ENCODE measurements around the gene KCNK15. TPM values are rescaled to one million over a fixed set of nuclear protein-coding genes. Genes with fewer than 3 reads are reported as not detected.

KCNK15 gene
- total RNA-seq, 2 donors from 2014 or later: 1.8 to 3.3 TPM

DNA sequence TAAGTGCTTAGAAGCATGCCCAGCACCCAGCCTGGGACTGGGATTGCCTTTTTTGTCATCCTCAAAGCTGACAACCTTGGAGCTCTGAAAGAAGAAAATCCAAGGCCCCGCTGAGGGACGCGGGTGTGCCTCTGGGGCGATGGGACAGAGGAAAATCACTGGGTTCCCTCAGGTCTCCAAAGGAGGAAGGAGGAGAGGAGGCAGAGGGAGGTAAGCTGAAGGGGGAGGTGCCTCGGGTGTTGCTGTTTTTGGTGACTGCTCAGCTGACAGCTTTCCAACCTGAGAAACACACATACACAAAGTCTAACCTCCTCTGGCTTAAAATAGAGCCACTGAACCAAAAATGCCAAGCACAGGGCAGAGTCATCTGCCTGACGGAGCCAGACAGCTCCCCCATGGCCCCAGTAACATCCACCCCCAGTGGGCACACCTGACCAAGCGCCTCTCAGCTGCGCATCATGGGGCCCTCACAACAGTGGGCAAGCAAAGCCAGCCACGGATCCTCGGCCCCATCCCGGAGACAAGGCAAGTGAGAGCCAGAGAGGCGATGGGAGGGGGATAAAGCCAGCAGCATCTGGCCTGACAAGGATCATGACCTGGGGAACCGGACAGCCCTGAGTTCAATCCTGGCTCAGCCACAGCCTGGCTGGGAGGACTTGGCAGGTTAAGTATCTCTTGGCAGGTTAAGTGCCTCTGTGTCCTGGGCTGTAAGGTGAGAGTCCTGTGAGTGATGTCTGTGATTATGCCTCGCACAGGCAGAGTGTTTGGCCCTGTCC is 3.2 kb upstream of the KCNK15 start:
- Histone ChIP-seq H3K4me3 (no peak overlapping the region), H3K4me1 (peaks cover 20% of the 10 kb centered on the region), H3K27me3 (no peaks in the 10 kb centered on the region), H3K9me3 (no peaks in the 10 kb centered on the region), H3K27ac (no peak overlapping the region), H3K36me3 (replicated peaks in 1 of 2; ENCODE audit: insufficient read depth in 1 of 2, low read depth in 2 of 2) (no peaks in the 10 kb centered on the region)
- 72% methylated on average over 6 to 14 of the region's 14 CpGs for WGBS, 2 donors
- intact Hi-C loops (cut with DNase I): no loop called here
- TF ChIP-seq, protein P1, sequence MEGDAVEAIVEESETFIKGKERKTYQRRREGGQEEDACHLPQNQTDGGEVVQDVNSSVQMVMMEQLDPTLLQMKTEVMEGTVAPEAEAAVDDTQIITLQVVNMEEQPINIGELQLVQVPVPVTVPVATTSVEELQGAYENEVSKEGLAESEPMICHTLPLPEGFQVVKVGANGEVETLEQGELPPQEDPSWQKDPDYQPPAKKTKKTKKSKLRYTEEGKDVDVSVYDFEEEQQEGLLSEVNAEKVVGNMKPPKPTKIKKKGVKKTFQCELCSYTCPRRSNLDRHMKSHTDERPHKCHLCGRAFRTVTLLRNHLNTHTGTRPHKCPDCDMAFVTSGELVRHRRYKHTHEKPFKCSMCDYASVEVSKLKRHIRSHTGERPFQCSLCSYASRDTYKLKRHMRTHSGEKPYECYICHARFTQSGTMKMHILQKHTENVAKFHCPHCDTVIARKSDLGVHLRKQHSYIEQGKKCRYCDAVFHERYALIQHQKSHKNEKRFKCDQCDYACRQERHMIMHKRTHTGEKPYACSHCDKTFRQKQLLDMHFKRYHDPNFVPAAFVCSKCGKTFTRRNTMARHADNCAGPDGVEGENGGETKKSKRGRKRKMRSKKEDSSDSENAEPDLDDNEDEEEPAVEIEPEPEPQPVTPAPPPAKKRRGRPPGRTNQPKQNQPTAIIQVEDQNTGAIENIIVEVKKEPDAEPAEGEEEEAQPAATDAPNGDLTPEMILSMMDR (IDR thresholded peaks at IDR 0.05): no peak
- no peak for TF ChIP-seq POLR2A (IDR thresholded peaks at IDR 0.05)
- DNase-seq (no peak), ATAC-seq (no peak)

DNA sequence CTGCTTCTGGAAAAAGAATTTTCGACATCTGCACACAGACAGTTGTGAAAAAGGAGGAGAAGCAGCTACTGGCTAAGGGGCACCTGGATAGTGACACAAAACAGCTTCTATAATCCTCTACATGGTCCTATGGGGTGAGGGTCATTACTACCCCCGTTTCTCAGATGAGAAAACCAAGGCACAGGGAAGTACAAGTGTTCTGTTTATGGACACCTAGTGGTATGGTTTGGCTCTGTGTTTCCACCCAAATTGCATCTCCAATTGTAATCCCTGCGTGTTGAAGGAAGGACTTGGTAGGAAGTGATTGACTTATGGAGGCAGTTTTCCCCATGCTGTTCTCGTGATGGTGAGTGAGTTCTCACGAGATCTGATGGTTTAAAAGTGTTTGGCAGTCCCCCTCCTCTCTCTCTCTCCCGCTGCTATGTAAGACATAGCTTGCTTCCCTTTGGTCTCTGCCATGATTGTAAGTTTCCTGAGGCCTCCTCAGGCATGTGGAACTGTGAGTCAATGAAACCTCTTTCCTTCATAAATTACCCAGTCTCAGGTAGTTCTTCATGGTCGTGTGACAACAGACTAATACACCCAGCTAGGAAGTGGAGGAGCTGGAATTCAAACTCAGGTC is 2.5 kb upstream of the KCNK15 start:
- WGBS, 2 donors: 53 to 61% methylated on average over 7 of the region's 7 CpGs
- H3K4me3 ChIP-seq: no peak overlapping the region
- TF ChIP-seq POLR2A (IDR thresholded peaks at IDR 0.05): no peak
- TF ChIP-seq, protein P1 (IDR thresholded peaks at IDR 0.05): no peak
- H3K4me1 ChIP-seq: peaks cover 26% of the 10 kb centered on the region
- intact Hi-C loops (cut with DNase I): no loop called here
- H3K27me3 ChIP-seq: no peaks in the 10 kb centered on the region
- no peaks in the 10 kb centered on the region for H3K9me3 ChIP-seq
- no peaks in the 10 kb centered on the region for H3K36me3 ChIP-seq (replicated peaks in 1 of 2; ENCODE audit: insufficient read depth in 1 of 2, low read depth in 2 of 2)
- H3K27ac ChIP-seq: no peak overlapping the region
- ATAC-seq (no peak), DNase-seq (no peak)

DNA sequence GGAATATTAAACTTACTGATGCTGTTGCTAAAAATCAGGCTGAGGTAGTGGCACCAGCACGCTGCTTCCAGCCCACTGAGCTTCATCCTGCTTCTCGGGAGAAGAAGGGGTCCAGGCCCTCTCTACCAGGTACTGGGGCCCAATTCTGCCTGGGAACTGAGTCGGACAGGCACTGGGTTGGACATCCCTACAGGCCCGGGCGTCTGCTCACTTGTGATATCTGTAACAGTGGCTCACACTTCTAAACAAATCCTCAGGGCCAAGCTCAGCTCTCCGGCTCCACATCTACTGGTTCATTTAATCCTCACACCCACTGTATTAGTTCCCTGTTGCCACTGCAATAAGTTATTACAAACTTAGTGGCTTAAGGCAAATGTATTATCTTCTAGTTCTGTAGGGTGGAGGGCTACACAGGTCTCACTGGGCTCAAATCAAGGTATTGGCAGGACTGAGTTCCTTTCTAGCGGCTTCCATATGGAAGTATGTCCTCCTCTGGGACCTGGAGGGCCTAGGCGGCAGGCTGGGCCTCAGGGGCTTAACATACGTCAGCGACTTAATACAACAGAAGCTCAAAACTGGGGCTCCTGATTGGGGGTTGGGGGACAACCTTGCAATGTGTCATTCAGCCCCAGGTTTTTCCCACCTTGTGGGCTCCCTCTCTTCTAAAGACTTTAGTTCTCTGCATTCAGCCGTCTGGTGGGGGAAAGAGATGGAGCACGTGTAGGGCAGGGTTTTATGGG is 1.6 kb upstream of the KCNK15 start:
- intact Hi-C loops (cut with DNase I): no loop called here
- peaks cover 26% of the 10 kb centered on the region for H3K4me1 ChIP-seq
- TF ChIP-seq, protein P1 (IDR thresholded peaks at IDR 0.05): no peak
- TF ChIP-seq POLR2A (IDR thresholded peaks at IDR 0.05): no peak
- no peak for ATAC-seq
- H3K9me3 ChIP-seq: no peaks in the 10 kb centered on the region
- 90 to 96% methylated on average over 7 to 12 of the region's 12 CpGs for WGBS, 2 donors
- DNase-seq: no peak
- no peaks in the 10 kb centered on the region for H3K27me3 ChIP-seq
- H3K27ac ChIP-seq: no peak overlapping the region
- no peaks in the 10 kb centered on the region for H3K36me3 ChIP-seq (replicated peaks in 1 of 2; ENCODE audit: insufficient read depth in 1 of 2, low read depth in 2 of 2)
- H3K4me3 ChIP-seq: no peak overlapping the region

DNA sequence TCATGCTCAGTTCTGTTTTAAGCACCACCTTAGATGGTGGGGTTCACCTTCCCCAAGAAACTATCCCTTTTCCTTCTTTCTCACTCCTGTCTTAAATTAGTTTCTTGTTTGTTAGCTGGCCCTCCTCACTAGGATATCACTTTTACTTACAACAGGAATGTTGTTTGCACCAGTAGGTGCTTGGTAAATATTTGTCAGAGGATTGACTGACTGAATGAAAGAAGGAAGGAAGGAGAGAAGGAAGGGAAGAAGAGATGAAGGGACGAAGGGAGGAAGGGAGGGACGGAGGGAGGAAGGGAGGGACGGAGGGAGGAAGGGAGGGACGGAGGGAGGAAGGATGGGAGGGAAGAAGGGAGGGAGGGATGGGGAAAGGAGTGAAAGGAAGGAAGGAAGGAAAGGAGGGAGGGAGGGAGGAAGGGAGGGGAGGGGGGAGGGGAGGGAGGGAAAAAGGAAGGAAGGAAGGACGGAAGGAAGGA is 505 bp upstream of the KCNK15 start:
- Histone ChIP-seq H3K4me1 (peaks cover 30% of the 10 kb centered on the region), H3K27me3 (no peaks in the 10 kb centered on the region), H3K27ac (peak overlapping the region in 1 of 4 donors; percentile 41), H3K4me3 (no peak overlapping the region), H3K36me3 (replicated peaks in 1 of 2; ENCODE audit: insufficient read depth in 1 of 2, low read depth in 2 of 2) (no peaks in the 10 kb centered on the region), H3K9me3 (no peaks in the 10 kb centered on the region)
- DNase-seq (no peak), ATAC-seq (no peak)
- TF ChIP-seq, protein P1 (IDR thresholded peaks at IDR 0.05): no peak
- no peak for TF ChIP-seq POLR2A (IDR thresholded peaks at IDR 0.05)
- intact Hi-C loops (cut with DNase I): no loop called here
- 56 to 57% methylated on average over 5 of the region's 5 CpGs for WGBS, 2 donors
